ENCODE data around the gene MRPL55. TPM values are rescaled to one million over a fixed set of nuclear protein-coding genes. Genes with fewer than 3 reads are reported as not detected.
A peak's percentile ranks its signal among the peaks of the same experiment; 100 is the strongest.

Gene MRPL55
- total RNA-seq, 1 experiment from 2014 or later = 57.1 TPM

DNA sequence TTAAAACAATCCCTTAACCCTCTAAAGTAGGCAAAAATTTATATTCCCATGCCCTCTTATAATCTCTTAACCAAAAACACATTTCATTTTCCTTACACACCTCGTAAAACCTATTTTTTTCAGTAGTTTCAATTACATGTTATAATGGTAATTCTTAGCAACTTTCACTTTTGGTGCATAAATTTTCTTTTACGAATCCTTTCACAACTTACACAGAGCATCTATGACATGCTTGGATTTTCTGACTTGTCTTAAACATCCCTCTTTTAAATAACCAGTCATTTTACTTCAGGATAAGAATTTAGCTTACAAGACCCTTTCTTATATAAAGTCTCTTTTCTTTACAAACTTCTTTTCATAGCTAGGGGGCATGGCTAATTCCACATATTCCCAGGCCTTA, 8.9 kb upstream of the MRPL55 start:
- CTCF ChIA-PET = no interaction called here

DNA sequence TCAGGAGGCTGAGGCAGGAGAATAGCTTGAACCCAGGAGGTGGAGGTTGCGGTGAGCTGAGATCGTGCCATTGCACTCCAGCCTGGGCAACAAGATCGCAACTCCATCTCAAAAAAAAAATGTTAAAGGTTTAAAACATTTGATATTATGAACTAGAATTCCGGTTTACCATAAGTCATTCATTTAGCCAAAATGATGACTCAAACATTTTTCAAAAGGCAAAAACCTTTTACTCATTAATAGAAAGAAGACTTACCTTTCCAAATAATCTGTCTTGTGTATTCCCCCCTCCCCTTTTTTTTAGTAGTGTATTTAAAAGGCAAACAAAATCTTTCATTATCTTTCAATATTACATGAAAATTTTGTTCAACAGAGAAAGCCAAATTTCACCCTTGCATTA, 8.2 kb upstream of the MRPL55 start:
- H3K9me2 ChIP-seq (ENCODE audit: insufficient read depth) = no peaks in the 10 kb centered on the region
- RAD21 ChIA-PET (ENCODE audit: low non-redundant PET in 1 of 2, low total read pairs in 2 of 2, uncharacterized antibody in 2 of 2, unreplicated experiment in 2 of 2) = no interaction called here
- no TSS peak for BruUV-seq (replicated peaks)
- no peaks in the 10 kb centered on the region for H3K36me3 ChIP-seq (ENCODE audit: control insufficient read depth in 1 of 2, insufficient read depth in 2 of 2, low read length in 2 of 2)
- ATAC-seq (no peak), DNase-seq (ENCODE audit: low read depth, low spot score) (no peak)
- intact Hi-C loops (cut with micrococcal nuclease) = no loop called here
- no peaks in the 10 kb centered on the region for H3K79me2 ChIP-seq (ENCODE audit: insufficient read depth, low read length)
- no peak overlapping the region for H3K4me3 ChIP-seq (replicated peaks in 1 of 2; ENCODE audit: low read depth in 1 of 2, low read length in 2 of 2)
- no peaks in the 10 kb centered on the region for H3K4me1 ChIP-seq (ENCODE audit: control insufficient read depth in 1 of 2, insufficient read depth in 2 of 2, low read length in 2 of 2)
- H2AFZ ChIP-seq (ENCODE audit: low read depth, low read length, poor library complexity, severe bottlenecking) = no peak overlapping the region
- no peaks in the 10 kb centered on the region for H4K20me1 ChIP-seq (ENCODE audit: insufficient read depth)
- CTCF ChIA-PET = no interaction called here
- POLR2A ChIA-PET = no interaction called here
- H3K27ac ChIP-seq (ENCODE audit: low read depth, low read length) = no peak overlapping the region
- no peaks in the 10 kb centered on the region for H3K27me3 ChIP-seq (ENCODE audit: insufficient read depth, low read length)
- H3K4me2 ChIP-seq (ENCODE audit: low read length) = no peak overlapping the region
- peaks cover 0 to 5% of the 10 kb centered on the region in 2 experiments; a peak in 2 of 4 replicates for H3K9me3 ChIP-seq (ENCODE audit: control insufficient read depth in 1 of 2, insufficient read depth in 1 of 2, low read depth in 1 of 2, low read length in 2 of 2)
- H3K9ac ChIP-seq (ENCODE audit: low read length) = no peak overlapping the region
- TF ChIP-seq, protein P1, sequence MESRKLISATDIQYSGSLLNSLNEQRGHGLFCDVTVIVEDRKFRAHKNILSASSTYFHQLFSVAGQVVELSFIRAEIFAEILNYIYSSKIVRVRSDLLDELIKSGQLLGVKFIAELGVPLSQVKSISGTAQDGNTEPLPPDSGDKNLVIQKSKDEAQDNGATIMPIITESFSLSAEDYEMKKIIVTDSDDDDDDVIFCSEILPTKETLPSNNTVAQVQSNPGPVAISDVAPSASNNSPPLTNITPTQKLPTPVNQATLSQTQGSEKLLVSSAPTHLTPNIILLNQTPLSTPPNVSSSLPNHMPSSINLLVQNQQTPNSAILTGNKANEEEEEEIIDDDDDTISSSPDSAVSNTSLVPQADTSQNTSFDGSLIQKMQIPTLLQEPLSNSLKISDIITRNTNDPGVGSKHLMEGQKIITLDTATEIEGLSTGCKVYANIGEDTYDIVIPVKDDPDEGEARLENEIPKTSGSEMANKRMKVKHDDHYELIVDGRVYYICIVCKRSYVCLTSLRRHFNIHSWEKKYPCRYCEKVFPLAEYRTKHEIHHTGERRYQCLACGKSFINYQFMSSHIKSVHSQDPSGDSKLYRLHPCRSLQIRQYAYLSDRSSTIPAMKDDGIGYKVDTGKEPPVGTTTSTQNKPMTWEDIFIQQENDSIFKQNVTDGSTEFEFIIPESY (IDR thresholded peaks at IDR 0.05; ENCODE audit: extremely low read depth, insufficient replicate concordance, low read length) = no peak
- TF ChIP-seq ELF1 (IDR thresholded peaks at IDR 0.05; ENCODE audit: borderline replicate concordance, low read depth) (no peak), FOSL1 (IDR thresholded peaks at IDR 0.05; ENCODE audit: low read depth) (no peak), TCF7L2 (IDR thresholded peaks at IDR 0.05; ENCODE audit: borderline replicate concordance, extremely low read depth, insufficient read depth, insufficient read length) (no peak), CBX3 (IDR thresholded peaks at IDR 0.05; ENCODE audit: low read depth) (no peak), POLR2A (IDR thresholded peaks at IDR 0.05; ENCODE audit: borderline replicate concordance, extremely low read depth, insufficient read depth, insufficient read length) (no peak), EGR1 (IDR thresholded peaks at IDR 0.05; ENCODE audit: low read depth) (no peak), EZH2 (IDR thresholded peaks at IDR 0.05) (no peak), SP1 (IDR thresholded peaks at IDR 0.05; ENCODE audit: low read depth) (no peak), CEBPB (IDR thresholded peaks at IDR 0.05; ENCODE audit: low read depth) (no peak), ZNF274 (IDR thresholded peaks at IDR 0.05; ENCODE audit: low read depth, low read length) (no peak), JUND (IDR thresholded peaks at IDR 0.05) (no peak)
- TF ChIP-seq, protein P2, sequence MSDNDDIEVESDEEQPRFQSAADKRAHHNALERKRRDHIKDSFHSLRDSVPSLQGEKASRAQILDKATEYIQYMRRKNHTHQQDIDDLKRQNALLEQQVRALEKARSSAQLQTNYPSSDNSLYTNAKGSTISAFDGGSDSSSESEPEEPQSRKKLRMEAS (IDR thresholded peaks at IDR 0.05) = no peak
- TF ChIP-seq, protein P3, sequence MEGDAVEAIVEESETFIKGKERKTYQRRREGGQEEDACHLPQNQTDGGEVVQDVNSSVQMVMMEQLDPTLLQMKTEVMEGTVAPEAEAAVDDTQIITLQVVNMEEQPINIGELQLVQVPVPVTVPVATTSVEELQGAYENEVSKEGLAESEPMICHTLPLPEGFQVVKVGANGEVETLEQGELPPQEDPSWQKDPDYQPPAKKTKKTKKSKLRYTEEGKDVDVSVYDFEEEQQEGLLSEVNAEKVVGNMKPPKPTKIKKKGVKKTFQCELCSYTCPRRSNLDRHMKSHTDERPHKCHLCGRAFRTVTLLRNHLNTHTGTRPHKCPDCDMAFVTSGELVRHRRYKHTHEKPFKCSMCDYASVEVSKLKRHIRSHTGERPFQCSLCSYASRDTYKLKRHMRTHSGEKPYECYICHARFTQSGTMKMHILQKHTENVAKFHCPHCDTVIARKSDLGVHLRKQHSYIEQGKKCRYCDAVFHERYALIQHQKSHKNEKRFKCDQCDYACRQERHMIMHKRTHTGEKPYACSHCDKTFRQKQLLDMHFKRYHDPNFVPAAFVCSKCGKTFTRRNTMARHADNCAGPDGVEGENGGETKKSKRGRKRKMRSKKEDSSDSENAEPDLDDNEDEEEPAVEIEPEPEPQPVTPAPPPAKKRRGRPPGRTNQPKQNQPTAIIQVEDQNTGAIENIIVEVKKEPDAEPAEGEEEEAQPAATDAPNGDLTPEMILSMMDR (IDR thresholded peaks at IDR 0.05 in 2 of 3, conservative IDR thresholded peaks at IDR 0.05 in 1 of 3; ENCODE audit: borderline replicate concordance in 1 of 3, insufficient read depth in 1 of 3, low read depth in 2 of 3, low read length in 2 of 3) = no peak

More for the DNA sequence above, 8.9 kb upstream of the MRPL55 start:
- H3K79me2 ChIP-seq (ENCODE audit: insufficient read depth, low read length) = no peaks in the 10 kb centered on the region
- ChIA-PET RAD21 (ENCODE audit: low non-redundant PET in 1 of 2, low total read pairs in 2 of 2, uncharacterized antibody in 2 of 2, unreplicated experiment in 2 of 2) (no interaction called here), POLR2A (no interaction called here)
- peaks cover 0 to 5% of the 10 kb centered on the region in 2 experiments; a peak in 2 of 4 replicates for H3K9me3 ChIP-seq (ENCODE audit: control insufficient read depth in 1 of 2, insufficient read depth in 1 of 2, low read depth in 1 of 2, low read length in 2 of 2)
- no peaks in the 10 kb centered on the region for H3K4me1 ChIP-seq (ENCODE audit: control insufficient read depth in 1 of 2, insufficient read depth in 2 of 2, low read length in 2 of 2)
- no peak overlapping the region for H2AFZ ChIP-seq (ENCODE audit: low read depth, low read length, poor library complexity, severe bottlenecking)
- intact Hi-C loops (cut with micrococcal nuclease) = no loop called here
- BruUV-seq (replicated peaks) = no TSS peak
- H3K27me3 ChIP-seq (ENCODE audit: insufficient read depth, low read length) = no peaks in the 10 kb centered on the region
- H3K27ac ChIP-seq (ENCODE audit: low read depth, low read length) = no peak overlapping the region
- no peaks in the 10 kb centered on the region for H3K9me2 ChIP-seq (ENCODE audit: insufficient read depth)
- TF ChIP-seq CBX3 (IDR thresholded peaks at IDR 0.05; ENCODE audit: low read depth) = peak; percentile 67; the same call in 1 of the 2 replicates
- TF ChIP-seq EZH2phosphoT487 (IDR thresholded peaks at IDR 0.05; ENCODE audit: borderline replicate concordance) = no peak
- TF ChIP-seq EZH2 (IDR thresholded peaks at IDR 0.05) = no peak
- TF ChIP-seq FOSL1 (IDR thresholded peaks at IDR 0.05; ENCODE audit: low read depth) = no peak
- ATAC-seq (no peak), DNase-seq (ENCODE audit: low read depth, low spot score) (no peak)
- no peaks in the 10 kb centered on the region for H3K36me3 ChIP-seq (ENCODE audit: control insufficient read depth in 1 of 2, insufficient read depth in 2 of 2, low read length in 2 of 2)
- H3K4me3 ChIP-seq (replicated peaks in 1 of 2; ENCODE audit: low read depth in 1 of 2, low read length in 2 of 2) = no peak overlapping the region
- H3K9ac ChIP-seq (ENCODE audit: low read length) = no peak overlapping the region
- no peaks in the 10 kb centered on the region for H4K20me1 ChIP-seq (ENCODE audit: insufficient read depth)
- H3K4me2 ChIP-seq (ENCODE audit: low read length) = no peak overlapping the region

Data from HCT116 (cell line).